ENCODE measurements around the gene VAPB. TPM values are rescaled to one million over a fixed set of nuclear protein-coding genes. Genes with fewer than 3 reads are reported as not detected.
A peak's percentile ranks its signal among the peaks of the same experiment; 100 is the strongest.

Gene VAPB
- total and polyA plus RNA-seq, 7 donors = 30.7 to 84.5 (median 64.0) TPM

- Histone ChIP-seq H3K36me3 (ENCODE audit: insufficient read depth in 1 of 2, low read depth in 1 of 2) (peaks cover 3 to 67% of the 10 kb centered on the region in 2 donors), H3K4me3 (no peak overlapping the region), H3K27ac (no peak overlapping the region), H3K4me1 (no peaks in the 10 kb centered on the region), H3K9me3 (no peaks in the 10 kb centered on the region), H3K27me3 (ENCODE audit: insufficient read depth in 3 of 3, low read length in 2 of 3) (no peaks in the 10 kb centered on the region)
- DNase-seq (no peak), ATAC-seq (no peak)
- WGBS, 3 donors = 71 to 82% (median 75%) methylated on average over 8 of the region's 8 CpGs
- intact Hi-C loops (cut with DNase I) = loop anchor here in 1 of 2 donors (10.0 kb wide), 1 partner anchor 125 kb away; no protein-coding TSS in a partner anchor
- TF ChIP-seq CTCF (IDR thresholded peaks at IDR 0.05) = peak; percentile 18
These were observed 29.6 kb upstream of the VAPB start for GRCh38 chr20:58359441-58359840.

- no peaks in the 10 kb centered on the region for H3K4me1 ChIP-seq
- no peak for TF ChIP-seq CTCF (IDR thresholded peaks at IDR 0.05)
- no peaks in the 10 kb centered on the region for H3K27me3 ChIP-seq (ENCODE audit: insufficient read depth in 3 of 3, low read length in 2 of 3)
- no peak overlapping the region for H3K4me3 ChIP-seq
- intact Hi-C loops (cut with DNase I) = loop anchor here in 1 of 2 donors (5.0 kb wide), 1 partner anchor 124 kb away; no protein-coding TSS in a partner anchor
- DNase-seq (no peak), ATAC-seq (no peak)
- no peaks in the 10 kb centered on the region for H3K9me3 ChIP-seq
- H3K36me3 ChIP-seq (ENCODE audit: insufficient read depth in 1 of 2, low read depth in 1 of 2) = peaks cover 0 to 52% of the 10 kb centered on the region in 2 donors
- no peak overlapping the region for H3K27ac ChIP-seq
These were observed 28.1 kb upstream of the VAPB start for GRCh38 chr20:58360936-58361335.

- DNase-seq = peak in 1 of 2 donors; percentile 17
- Histone ChIP-seq H3K36me3 (ENCODE audit: insufficient read depth in 1 of 2, low read depth in 1 of 2) (peaks cover 0 to 45% of the 10 kb centered on the region in 2 donors), H3K27ac (no peak overlapping the region), H3K27me3 (ENCODE audit: insufficient read depth in 3 of 3, low read length in 2 of 3) (no peaks in the 10 kb centered on the region), H3K4me3 (no peak overlapping the region), H3K4me1 (peaks cover 5% of the 10 kb centered on the region), H3K9me3 (no peaks in the 10 kb centered on the region)
- 64 to 70% (median 64%) methylated on average over 9 of the region's 9 CpGs for WGBS, 3 donors
- no peak for ATAC-seq
- no peak for TF ChIP-seq CTCF (IDR thresholded peaks at IDR 0.05)
- intact Hi-C loops (cut with DNase I) = loop anchor here in 1 of 2 donors (5.0 kb wide), 1 partner anchor 124 kb away; no protein-coding TSS in a partner anchor
These were observed 27.4 kb upstream of the VAPB start for GRCh38 chr20:58361481-58362205.

GRCh38 chr20:58362206-58362516, 26.9 kb upstream of the VAPB start:
- Histone ChIP-seq H3K27me3 (ENCODE audit: insufficient read depth in 3 of 3, low read length in 2 of 3) (no peaks in the 10 kb centered on the region), H3K9me3 (no peaks in the 10 kb centered on the region), H3K4me3 (no peak overlapping the region), H3K27ac (no peak overlapping the region), H3K4me1 (peaks cover 6% of the 10 kb centered on the region), H3K36me3 (ENCODE audit: insufficient read depth in 1 of 2, low read depth in 1 of 2) (peaks cover 0 to 40% of the 10 kb centered on the region in 2 donors)
- ATAC-seq = no peak
- intact Hi-C loops (cut with DNase I) = loop anchor here in 1 of 2 donors (5.0 kb wide), 1 partner anchor 125 kb away; no protein-coding TSS in a partner anchor
- no peak for TF ChIP-seq CTCF (IDR thresholded peaks at IDR 0.05)
- WGBS, 3 donors = 94 to 100% (median 97%) methylated on average over 1 of the region's 1 CpG
- no peak for DNase-seq

All from psoas muscle (tissue), 8 donors.